H1 (cell line): Measurements from ENCODE around the gene CHRM4. TPM values are rescaled to one million over a fixed set of nuclear protein-coding genes. Genes with fewer than 3 reads are reported as not detected.

Experiments used
- BCL11A ChIP-seq, 2 experiments: IDR thresholded peaks; one replicate each; pipeline ENCODE4 v1.6.1; 2011; ENCODE audit warnings: low read depth in 2 of 2, low read length in 2 of 2, mild to moderate bottlenecking in 2 of 2
- CBX5 ChIP-seq: fragments of 300-800, 300-1000 bp; sonication (generic); IDR thresholded peaks from 2 replicates; pipeline ENCODE4 v1.7.1; 2016; ENCODE audit warnings: antibody characterized with exemption, low read length, low read depth
- CHD1 ChIP-seq: IDR thresholded peaks from 2 replicates; pipeline ENCODE4 v1.6.1; 2012; ENCODE audit warnings: low read depth, low read length, improper control_type of control experiment
- CHD7 ChIP-seq: fragments of 300-600 bp; sonication (generic); IDR thresholded peaks from 2 replicates; pipeline ENCODE4 v1.7.1; 2012; ENCODE audit warnings: low read length, moderate library complexity, mild to moderate bottlenecking, inconsistent platforms; ENCODE audit not compliant: insufficient replicate concordance
- FOSL1 ChIP-seq: IDR thresholded peaks from 2 replicates; pipeline ENCODE4 v1.6.1; 2011; ENCODE audit warnings: mild to moderate bottlenecking, low read depth, low read length, moderate library complexity; ENCODE audit not compliant: insufficient read depth
- KDM5A ChIP-seq: fragments of 200-600 bp; IDR thresholded peaks from 2 replicates; pipeline ENCODE4 v1.7.1; 2012; ENCODE audit warnings: mild to moderate bottlenecking, low read length, inconsistent platforms, mixed read lengths
- MAFK ChIP-seq: IDR thresholded peaks from 2 replicates; pipeline ENCODE4 v1.6.1; 2012; ENCODE audit warnings: low read depth, mild to moderate bottlenecking, improper control_type of control experiment, low read length
- POLR2AphosphoS5 ChIP-seq: IDR thresholded peaks from 2 replicates; pipeline ENCODE4 v1.6.1; 2011; ENCODE audit warnings: low read depth, low read length
- RBBP5 ChIP-seq: IDR thresholded peaks from 2 replicates; pipeline ENCODE4 v1.7.1; 2012; ENCODE audit warnings: low read depth, mild to moderate bottlenecking, inconsistent platforms, low read length, moderate library complexity, borderline replicate concordance
- RFX5 ChIP-seq: IDR thresholded peaks from 2 replicates; pipeline ENCODE4 v1.6.1; 2011; ENCODE audit warnings: low read depth, low read length, improper control_type of control experiment, borderline replicate concordance
- SP4 ChIP-seq: IDR thresholded peaks from 2 replicates; pipeline ENCODE4 v1.6.1; 2012; ENCODE audit warnings: low read length, inconsistent platforms
- TCF12 ChIP-seq: IDR thresholded peaks from 2 replicates; pipeline ENCODE4 v1.6.1; 2011; ENCODE audit warnings: low read depth, mild to moderate bottlenecking, low read length
- polyA plus RNA-seq, 7 experiments: library from polyadenylated mRNA; depleted of rRNA in 3 of 7; stranded (reverse) in 5 of 7; unstranded in 2 of 7; fragments of >200 nt in 5 of 7; fragments of 200-250 nt in 2 of 7; gene quantifications; 1 replicate in 5 of 7; 2 replicates in 1 of 7; 4 replicates in 1 of 7; pipeline versions ENCODE4 v1.2.1 to v1.2.3, GENCODE V29; 2011 to 2013; ENCODE audit warnings: missing spikeins in 2 of 7, mixed read lengths in 2 of 7
- total RNA-seq: library from RNA; stranded (reverse); fragmentation: NEBNext Ultra II Directional; extraction: Animal tissue kit (Norgen Biotek cat#: 25700); gene quantifications from 2 replicates; pipeline ENCODE4 v1.2.1, GENCODE V29; 2021

CHRM4 gene
- total and polyA plus RNA-seq, 2 of the 8 experiments (the other 6 are each of a cell fraction or from before 2014, with no cell fraction given) = 1.1 to 1.3 TPM

- no peak for TF ChIP-seq CHD7
- TF ChIP-seq RFX5 = no peak
- no peak for TF ChIP-seq CBX5
- no peak for TF ChIP-seq KDM5A
- no peak for TF ChIP-seq SP4
- no peak for TF ChIP-seq CHD1
- TF ChIP-seq RBBP5 = no peak
- TF ChIP-seq POLR2AphosphoS5 = no peak
- no peak for TF ChIP-seq BCL11A (IDR thresholded peaks at IDR 0.05; ENCODE audit: low read depth in 2 of 2, low read length in 2 of 2)
- no peak for TF ChIP-seq TCF12
- TF ChIP-seq MAFK = no peak
- TF ChIP-seq FOSL1 = no peak
- TF ChIP-seq, all 59 proteins: peak for 0
These were observed 27.2 kb upstream of the CHRM4 start (continued) for GRCh38 chr11:46418751-46419150.
